OCI-LY7 (cell line): ENCODE measurements around the gene GLRB. TPM values are rescaled to one million over a fixed set of nuclear protein-coding genes. Genes with fewer than 3 reads are reported as not detected.

Experiments used
- BruUV-seq: library from RNA; stranded (reverse); fragments of 400-500 nt; replicated peaks from 2 replicates; lab custom pipeline; 2021; lab: Mats Ljungman, UMichigan
- CTCF ChIA-PET: fragments of 300-600 bp; sonication (Branson Sonifier 250); formaldehyde crosslinking; loops from one replicate; lab custom pipeline; 2022; ENCODE audit warnings: antibody characterized with exemption; ENCODE audit not compliant: unreplicated experiment; lab: Charles Lee
- POLR2A ChIA-PET: fragments of 300-600 bp; sonication (Branson Sonifier 250); formaldehyde crosslinking; loops from one replicate; lab custom pipeline; 2022; ENCODE audit warnings: antibody characterized with exemption; lab: Charles Lee
- DNase-seq: peaks from one replicate; pipeline ENCODE4 v3.0.0-alpha.2; 2015; ENCODE audit warnings: low spot score
- H2AFZ ChIP-seq: fragments of 200-600 bp; sonication (generic), shearing (Covaris generic); 2 replicates; pipeline ENCODE4 v1.6.1; 2014; ENCODE audit warnings: mild to moderate bottlenecking, antibody characterized with exemption, low read length, moderate library complexity
- H3K27ac ChIP-seq: fragments of 200-600 bp; sonication (generic); 2 replicates; pipeline ENCODE4 v1.5.1; 2014; ENCODE audit warnings: mixed run types, low read depth, mild to moderate bottlenecking, moderate library complexity, low read length, inconsistent platforms; ENCODE audit not compliant: poor library complexity, severe bottlenecking
- H3K36me3 ChIP-seq: fragments of 200-600 bp; sonication (generic); 2 replicates; pipeline ENCODE4 v1.6.1; 2014; ENCODE audit warnings: mild to moderate bottlenecking, antibody characterized with exemption, low read length, moderate library complexity, mixed read lengths; ENCODE audit not compliant: insufficient read depth
- H3K4me1 ChIP-seq: fragments of 200-600 bp; sonication (generic); 2 replicates; pipeline ENCODE4 v1.5.1; 2014; ENCODE audit warnings: mild to moderate bottlenecking, low read length; ENCODE audit not compliant: insufficient read depth, poor library complexity, severe bottlenecking
- H3K4me2 ChIP-seq: fragments of 200-600 bp; sonication (generic); 2 replicates; pipeline ENCODE4 v1.6.1; 2014; ENCODE audit warnings: mild to moderate bottlenecking, low read length
- H3K4me3 ChIP-seq: fragments of 200-600 bp; sonication (generic); 2 replicates; pipeline ENCODE4 v1.5.1; 2014; ENCODE audit warnings: mild to moderate bottlenecking, low read depth, low read length; ENCODE audit not compliant: poor library complexity, severe bottlenecking
- H3K79me2 ChIP-seq: fragments of 200-600 bp; sonication (generic); 2 replicates; pipeline ENCODE4 v1.6.1; 2016; ENCODE audit warnings: low read depth, mild to moderate bottlenecking, low read length, moderate library complexity, mixed read lengths; ENCODE audit not compliant: insufficient read depth
- H3K9me2 ChIP-seq: fragments of 200-600 bp; sonication (generic); 2 replicates; pipeline ENCODE4 v1.6.1; 2016; ENCODE audit warnings: mild to moderate bottlenecking, low read length, mixed read lengths; ENCODE audit not compliant: insufficient read depth
- H3K9me3 ChIP-seq: fragments of 200-600 bp; sonication (generic); 2 replicates; pipeline ENCODE4 v1.6.1; 2014; ENCODE audit warnings: mild to moderate bottlenecking, mixed run types, low read length, mixed read lengths
- H4K20me1 ChIP-seq: fragments of 200-600 bp; sonication (generic); 2 replicates; pipeline ENCODE4 v1.6.1; 2014; ENCODE audit warnings: mild to moderate bottlenecking, antibody characterized with exemption, low read length, moderate library complexity, mixed read lengths; ENCODE audit not compliant: insufficient read depth
- EZH2phosphoT487 ChIP-seq: fragments of 200-600 bp; sonication (generic); IDR thresholded peaks from 2 replicates; pipeline ENCODE4 v1.6.1; 2018; ENCODE audit warnings: low read depth, borderline replicate concordance, mild to moderate bottlenecking, mixed run types, antibody characterized with exemption, low read length, moderate library complexity, mixed read lengths
- intact Hi-C: fragments of 100-400 bp; cut with micrococcal nuclease; formaldehyde crosslinking; loops from one replicate; pipeline ENCODE4 v1.10.0; 2022; ENCODE audit not compliant: unreplicated experiment
- total RNA-seq, 2 experiments: library from RNA; depleted of rRNA in 1 of 2; stranded (reverse); fragments of >200 nt in 1 of 2; shearing (Covaris generic) in 1 of 2; gene quantifications; 2 replicates each; pipeline ENCODE4 v1.2.3, GENCODE V29; 2014 to 2022
- TF ChIP-seq, protein P1 (sequence below): fragments of 200-600 bp; sonication (generic); conservative IDR thresholded peaks from 2 replicates; pipeline ENCODE4 v1.5.1; 2014; ENCODE audit warnings: mild to moderate bottlenecking, antibody characterized with exemption, low read length, moderate library complexity, mixed read lengths

Gene GLRB
- total RNA-seq, 2 experiments from 2014 or later, result not detected

DNA sequence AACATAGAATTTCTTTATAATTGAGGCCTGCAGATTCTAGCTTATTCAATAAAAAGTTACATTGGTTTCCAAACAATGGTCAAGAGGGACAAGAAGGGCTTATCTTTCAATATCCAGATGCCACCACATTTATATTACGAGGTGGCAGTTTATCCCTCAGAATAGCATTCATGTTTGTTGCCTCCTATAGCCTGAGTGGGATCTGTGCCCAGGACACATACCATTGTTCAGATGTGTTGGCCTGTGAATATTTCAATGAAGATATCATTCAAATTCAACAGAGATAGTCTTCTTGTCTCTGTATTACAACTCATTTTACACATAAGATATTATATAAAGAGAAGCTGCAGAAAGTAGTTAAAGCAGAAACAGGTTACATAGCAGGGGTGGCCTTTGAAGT is 20.5 kb downstream of the GLRB start:
- TF ChIP-seq EZH2phosphoT487, result no peak
- TF ChIP-seq, protein P1, sequence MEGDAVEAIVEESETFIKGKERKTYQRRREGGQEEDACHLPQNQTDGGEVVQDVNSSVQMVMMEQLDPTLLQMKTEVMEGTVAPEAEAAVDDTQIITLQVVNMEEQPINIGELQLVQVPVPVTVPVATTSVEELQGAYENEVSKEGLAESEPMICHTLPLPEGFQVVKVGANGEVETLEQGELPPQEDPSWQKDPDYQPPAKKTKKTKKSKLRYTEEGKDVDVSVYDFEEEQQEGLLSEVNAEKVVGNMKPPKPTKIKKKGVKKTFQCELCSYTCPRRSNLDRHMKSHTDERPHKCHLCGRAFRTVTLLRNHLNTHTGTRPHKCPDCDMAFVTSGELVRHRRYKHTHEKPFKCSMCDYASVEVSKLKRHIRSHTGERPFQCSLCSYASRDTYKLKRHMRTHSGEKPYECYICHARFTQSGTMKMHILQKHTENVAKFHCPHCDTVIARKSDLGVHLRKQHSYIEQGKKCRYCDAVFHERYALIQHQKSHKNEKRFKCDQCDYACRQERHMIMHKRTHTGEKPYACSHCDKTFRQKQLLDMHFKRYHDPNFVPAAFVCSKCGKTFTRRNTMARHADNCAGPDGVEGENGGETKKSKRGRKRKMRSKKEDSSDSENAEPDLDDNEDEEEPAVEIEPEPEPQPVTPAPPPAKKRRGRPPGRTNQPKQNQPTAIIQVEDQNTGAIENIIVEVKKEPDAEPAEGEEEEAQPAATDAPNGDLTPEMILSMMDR, result no peak

DNA sequence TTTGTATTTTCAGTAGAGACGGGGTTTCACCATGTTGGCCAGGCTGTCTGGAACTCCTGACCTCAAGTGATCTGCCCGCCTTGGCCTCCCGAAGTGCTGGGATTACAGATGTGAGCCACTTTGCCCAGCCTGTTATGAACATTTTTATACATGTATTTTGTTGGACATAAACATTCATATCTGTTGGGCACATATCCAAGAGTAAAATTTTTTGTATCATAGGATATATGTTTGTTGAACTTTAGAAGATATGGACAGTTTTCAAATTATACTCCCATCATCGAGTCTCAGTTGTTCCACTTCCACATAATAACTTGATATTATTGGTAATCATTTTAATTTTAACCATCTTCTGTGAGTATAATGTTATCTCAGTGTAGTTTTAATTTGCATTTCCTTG is 23.6 kb downstream of the GLRB start:
- Histone ChIP-seq H3K36me3 (no peaks in the 10 kb centered on the region), H3K4me2 (no peak overlapping the region), H3K9me3 (no peaks in the 10 kb centered on the region), H3K79me2 (no peaks in the 10 kb centered on the region), H3K4me1 (no peaks in the 10 kb centered on the region), H3K27ac (no peak overlapping the region), H2AFZ (no peak overlapping the region), H4K20me1 (no peaks in the 10 kb centered on the region), H3K9me2 (no peaks in the 10 kb centered on the region), H3K4me3 (no peak overlapping the region)
- ChIA-PET POLR2A (no interaction called here), CTCF (no interaction called here)
- DNase-seq, result no peak
- TF ChIP-seq EZH2phosphoT487, result no peak
- TF ChIP-seq, protein P1, result no peak
- no TSS peak for BruUV-seq
- intact Hi-C loops, result no loop called here

More for the DNA sequence above, 20.5 kb downstream of the GLRB start:
- POLR2A ChIA-PET, result no interaction called here
- Histone ChIP-seq H4K20me1 (no peaks in the 10 kb centered on the region), H3K79me2 (no peaks in the 10 kb centered on the region), H3K9me3 (no peaks in the 10 kb centered on the region), H3K4me3 (no peak overlapping the region), H3K4me2 (no peak overlapping the region), H3K9me2 (no peaks in the 10 kb centered on the region), H3K4me1 (no peaks in the 10 kb centered on the region), H3K27ac (no peak overlapping the region), H2AFZ (no peak overlapping the region), H3K36me3 (no peaks in the 10 kb centered on the region)
- BruUV-seq, result no TSS peak
- DNase-seq, result no peak
- intact Hi-C loops, result no loop called here
- CTCF ChIA-PET, result no interaction called here

DNA sequence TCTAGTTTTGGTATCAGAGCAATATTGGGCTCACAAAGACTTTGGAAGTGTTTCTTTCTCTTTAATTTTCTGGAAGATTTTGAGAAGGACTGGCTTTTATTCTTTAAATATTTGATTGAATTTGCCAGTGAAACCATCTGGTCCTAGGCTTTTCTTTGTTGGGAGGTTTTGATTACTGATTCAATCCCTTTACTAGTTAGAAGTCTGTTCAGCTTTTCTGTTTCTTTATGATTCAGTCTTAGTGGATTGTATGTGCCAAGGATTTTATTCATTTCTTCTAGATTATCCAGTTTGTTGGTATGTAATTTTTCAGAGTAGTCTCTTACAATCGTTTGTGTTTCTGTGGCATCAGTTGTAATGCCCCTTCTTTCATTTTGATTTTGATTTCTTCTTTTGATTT is 28.6 kb downstream of the GLRB start:
- DNase-seq, result no peak
- Histone ChIP-seq H3K9me3 (no peaks in the 10 kb centered on the region), H3K4me1 (no peaks in the 10 kb centered on the region), H3K9me2 (no peaks in the 10 kb centered on the region), H4K20me1 (no peaks in the 10 kb centered on the region), H3K79me2 (no peaks in the 10 kb centered on the region), H3K27ac (no peak overlapping the region), H3K4me2 (no peak overlapping the region), H2AFZ (no peak overlapping the region), H3K4me3 (no peak overlapping the region), H3K36me3 (no peaks in the 10 kb centered on the region)
- BruUV-seq, result no TSS peak
- POLR2A ChIA-PET, result no interaction called here
- no peak for TF ChIP-seq EZH2phosphoT487
- TF ChIP-seq, protein P1, result no peak
- intact Hi-C loops, result no loop called here
- CTCF ChIA-PET, result no interaction called here
